ENCODE data around the gene SF1. TPM values are rescaled to one million over a fixed set of nuclear protein-coding genes. Genes with fewer than 3 reads are reported as not detected.

Gene SF1
- total and polyA plus RNA-seq, 2 of the 4 experiments (the other 2 are of a cell fraction) = 56.8 to 88.0 TPM

DNA sequence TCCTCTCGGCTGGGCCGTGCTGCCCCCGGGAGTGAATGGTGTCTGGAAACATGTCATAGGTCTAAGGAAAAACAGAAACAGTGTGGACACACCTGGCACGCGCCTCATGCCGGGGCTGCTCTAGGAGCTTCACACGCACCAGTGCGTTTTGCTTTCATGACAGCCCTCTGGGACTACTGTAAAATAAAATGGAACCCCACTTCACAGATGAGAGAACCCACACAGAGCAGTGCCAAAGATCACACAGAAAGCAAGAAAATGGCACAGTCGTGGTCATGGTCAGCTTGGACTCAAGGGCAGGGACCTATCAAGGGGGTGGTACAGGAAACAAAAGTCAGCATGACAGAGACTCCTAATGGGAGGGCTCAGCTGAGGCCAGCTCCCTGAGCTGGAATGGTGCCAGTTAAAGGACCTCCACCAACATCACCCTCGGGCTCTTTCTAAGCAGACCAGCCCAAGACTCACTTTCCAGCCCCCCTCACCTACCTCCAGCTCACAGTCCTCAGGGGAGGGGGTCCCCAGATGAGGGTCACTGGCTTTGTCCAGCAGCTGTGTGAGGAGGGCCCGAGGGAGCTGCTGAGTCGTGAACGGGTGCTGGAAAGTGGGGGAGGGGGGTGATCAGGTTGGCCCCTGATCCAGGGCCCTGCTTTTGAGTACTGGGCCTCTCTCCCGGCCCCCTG lies 21.4 kb upstream of the SF1 start:
- 87% methylated on average over 2 of the region's 14 CpGs; no CpG with 5 or more reads in 1 of the 2 experiments for WGBS, 2 experiments (ENCODE audit: extremely low coverage in 2 of 2, insufficient read length in 1 of 2)
- Histone ChIP-seq H3K4me1 (ENCODE audit: control insufficient read depth, insufficient read depth, low read length) (peaks cover 10% of the 10 kb centered on the region), H3K4me2 (ENCODE audit: low read depth, low read length) (no peak overlapping the region), H2BK120ac (ENCODE audit: low read depth, low read length) (no peak overlapping the region), H3K9ac (ENCODE audit: low read depth, low read length) (no peak overlapping the region), H4K91ac (ENCODE audit: insufficient read depth, low read depth, low read length) (no peak overlapping the region), H3K18ac (ENCODE audit: low read depth, low read length) (no peak overlapping the region), H3K9me3 (ENCODE audit: control insufficient read depth, insufficient read depth, low read length) (no peaks in the 10 kb centered on the region), H4K5ac (ENCODE audit: low read depth, low read length) (no peak overlapping the region), H2AK9ac (replicated peaks; ENCODE audit: low read depth, low read length, poor library complexity) (no peak overlapping the region), H3K9me1 (ENCODE audit: insufficient read depth, low read length) (peaks cover 7% of the 10 kb centered on the region), H3K4ac (ENCODE audit: low read depth, low read length) (no peak overlapping the region), H2BK5ac (ENCODE audit: low read depth, low read length, poor library complexity, severe bottlenecking) (no peak overlapping the region), H4K20me1 (ENCODE audit: insufficient read depth, low read length) (no peaks in the 10 kb centered on the region), H2BK20ac (ENCODE audit: low read depth, low read length) (no peak overlapping the region), H2AK5ac (ENCODE audit: low read depth, low read length) (no peak overlapping the region), H3K23ac (ENCODE audit: low read depth, low read length) (no peak overlapping the region), H3K4me3 (ENCODE audit: insufficient read depth, low read depth, low read length) (no peak overlapping the region), H3K27ac (ENCODE audit: insufficient read depth, low read length) (no peak overlapping the region), H3K79me1 (ENCODE audit: low read depth in 1 of 2, low read length in 2 of 2) (peaks cover 4 to 13% of the 10 kb centered on the region in 2 experiments; a peak in 3 of 4 replicates), H3K56ac (ENCODE audit: extremely low read depth, insufficient read depth, low read length) (no peak overlapping the region), H3K14ac (replicated peaks; ENCODE audit: low read depth, low read length) (no peak overlapping the region), H3K27me3 (ENCODE audit: control insufficient read depth, insufficient read depth, low read length) (no peaks in the 10 kb centered on the region), H3K36me3 (ENCODE audit: control insufficient read depth, insufficient read depth, low read length) (peaks cover 30% of the 10 kb centered on the region), H4K8ac (ENCODE audit: low read depth in 2 of 2, low read length in 2 of 2) (no peak overlapping the region), H2AFZ (replicated peaks; ENCODE audit: low read length, poor library complexity) (no peak overlapping the region), H2BK15ac (ENCODE audit: low read depth, low read length) (no peak overlapping the region)
- no peak for TF ChIP-seq CHD1 (IDR thresholded peaks at IDR 0.05; ENCODE audit: low read depth, low read length)
- no peak for TF ChIP-seq POLR2A (IDR thresholded peaks at IDR 0.05; ENCODE audit: low read depth, low read length)
- TF ChIP-seq BHLHE40 (IDR thresholded peaks at IDR 0.05; ENCODE audit: low read depth, low read length) = no peak
- TF ChIP-seq SMC3 (IDR thresholded peaks at IDR 0.05; ENCODE audit: low read depth, low read length) = no peak
- TF ChIP-seq MAZ (IDR thresholded peaks at IDR 0.05; ENCODE audit: borderline replicate concordance, low read depth, low read length) = no peak
- TF ChIP-seq, protein P1, sequence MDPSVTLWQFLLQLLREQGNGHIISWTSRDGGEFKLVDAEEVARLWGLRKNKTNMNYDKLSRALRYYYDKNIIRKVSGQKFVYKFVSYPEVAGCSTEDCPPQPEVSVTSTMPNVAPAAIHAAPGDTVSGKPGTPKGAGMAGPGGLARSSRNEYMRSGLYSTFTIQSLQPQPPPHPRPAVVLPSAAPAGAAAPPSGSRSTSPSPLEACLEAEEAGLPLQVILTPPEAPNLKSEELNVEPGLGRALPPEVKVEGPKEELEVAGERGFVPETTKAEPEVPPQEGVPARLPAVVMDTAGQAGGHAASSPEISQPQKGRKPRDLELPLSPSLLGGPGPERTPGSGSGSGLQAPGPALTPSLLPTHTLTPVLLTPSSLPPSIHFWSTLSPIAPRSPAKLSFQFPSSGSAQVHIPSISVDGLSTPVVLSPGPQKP (IDR thresholded peaks at IDR 0.05; ENCODE audit: borderline replicate concordance, low read depth, low read length) = no peak
- no peak for TF ChIP-seq FOS (IDR thresholded peaks at IDR 0.05; ENCODE audit: low read depth, low read length)
- no peak for TF ChIP-seq MXI1 (IDR thresholded peaks at IDR 0.05; ENCODE audit: borderline replicate concordance, low read depth, low read length)
- TF ChIP-seq RFX5 (IDR thresholded peaks at IDR 0.05; ENCODE audit: low read depth, low read length) = no peak
- no peak for TF ChIP-seq RCOR1 (IDR thresholded peaks at IDR 0.05; ENCODE audit: insufficient replicate concordance, low read length)
- TF ChIP-seq RAD21 (IDR thresholded peaks at IDR 0.05; ENCODE audit: low read length) = no peak
- TF ChIP-seq, protein P2, sequence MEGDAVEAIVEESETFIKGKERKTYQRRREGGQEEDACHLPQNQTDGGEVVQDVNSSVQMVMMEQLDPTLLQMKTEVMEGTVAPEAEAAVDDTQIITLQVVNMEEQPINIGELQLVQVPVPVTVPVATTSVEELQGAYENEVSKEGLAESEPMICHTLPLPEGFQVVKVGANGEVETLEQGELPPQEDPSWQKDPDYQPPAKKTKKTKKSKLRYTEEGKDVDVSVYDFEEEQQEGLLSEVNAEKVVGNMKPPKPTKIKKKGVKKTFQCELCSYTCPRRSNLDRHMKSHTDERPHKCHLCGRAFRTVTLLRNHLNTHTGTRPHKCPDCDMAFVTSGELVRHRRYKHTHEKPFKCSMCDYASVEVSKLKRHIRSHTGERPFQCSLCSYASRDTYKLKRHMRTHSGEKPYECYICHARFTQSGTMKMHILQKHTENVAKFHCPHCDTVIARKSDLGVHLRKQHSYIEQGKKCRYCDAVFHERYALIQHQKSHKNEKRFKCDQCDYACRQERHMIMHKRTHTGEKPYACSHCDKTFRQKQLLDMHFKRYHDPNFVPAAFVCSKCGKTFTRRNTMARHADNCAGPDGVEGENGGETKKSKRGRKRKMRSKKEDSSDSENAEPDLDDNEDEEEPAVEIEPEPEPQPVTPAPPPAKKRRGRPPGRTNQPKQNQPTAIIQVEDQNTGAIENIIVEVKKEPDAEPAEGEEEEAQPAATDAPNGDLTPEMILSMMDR (conservative IDR thresholded peaks at IDR 0.05; ENCODE audit: low read depth, low read length) = no peak
- TF ChIP-seq MAFK (IDR thresholded peaks at IDR 0.05; ENCODE audit: low read depth, low read length) = no peak
- CTCF ChIA-PET = interaction anchor here (1.0 to 1.1 kb wide), 2 partner anchors 9 to 12 kb away, joined by 3 read pairs; no protein-coding TSS in a partner anchor
- intact Hi-C loops (cut with micrococcal nuclease) = no loop called here
- dilution Hi-C loops (cut with HindIII; ENCODE audit: low sequenced_read_pairs, unreplicated experiment) = no loop called here
- ATAC-seq (ENCODE audit: low read depth) (no peak), DNase-seq (no peak)
- in situ Hi-C loops (cut with MboI; ENCODE audit: low sequenced_read_pairs) = no loop called here
- POLR2A ChIA-PET (ENCODE audit: unreplicated experiment) = no interaction called here
- no TSS peak for BruUV-seq (replicated peaks)
